Activated CD4-positive, alpha-beta T cell treated with anti-CD3 and anti-CD28 coated beads, Interleukin-2, Interleukin-6, amounts not matched to agents 100 ng/mL and 50 ng/mL, durations not matched to agents 16 hours and 8 hours (primary cell): ENCODE data around the gene UGT1A4.

Source experiments
- DNase-seq: peaks from one replicate; pipeline ENCODE4 v3.0.0-alpha.2; 2020

The UGT1A4 gene

GRCh38 chr2:233814056-233814835, 95.7 kb downstream of the UGT1A4 start:
- peak; percentile 20 for DNase-seq

GRCh38 chr2:233815861-233816260, 97.3 kb downstream of the UGT1A4 start:
- DNase-seq, result no peak

GRCh38 chr2:233816334-233816733, 97.8 kb downstream of the UGT1A4 start:
- no peak for DNase-seq

GRCh38 chr2:233816771-233817170, 98.2 kb downstream of the UGT1A4 start:
- DNase-seq, result no peak

GRCh38 chr2:233817361-233817911, 98.9 kb downstream of the UGT1A4 start:
- DNase-seq, result no peak

GRCh38 chr2:233817995-233818638, 99.6 kb downstream of the UGT1A4 start:
- DNase-seq, result no peak

GRCh38 chr2:233818639-233819621, 100.4 kb downstream of the UGT1A4 start:
- DNase-seq, result no peak

GRCh38 chr2:233819884-233820773, 101.6 kb downstream of the UGT1A4 start:
- DNase-seq, result no peak

GRCh38 chr2:233820774-233821105, 102.2 kb downstream of the UGT1A4 start:
- DNase-seq, result no peak

GRCh38 chr2:233821196-233821595, 102.7 kb downstream of the UGT1A4 start:
- DNase-seq, result no peak

GRCh38 chr2:233821709-233822100, 103.2 kb downstream of the UGT1A4 start:
- no peak for DNase-seq

GRCh38 chr2:233822101-233822771, 103.7 kb downstream of the UGT1A4 start:
- no peak for DNase-seq
